Stimulated activated CD4-positive, alpha-beta T cell treated with anti-CD3 and anti-CD28 coated beads, Interleukin-15, amount 100 ng/mL, for 1 hour (primary cell): ENCODE results near the gene PODXL.
A peak's percentile ranks its signal among the peaks of the same experiment; 100 is the strongest.

Experiments used
- DNase-seq, 2 donors: peaks; one replicate each; pipeline ENCODE4 v3.0.0-alpha.2; 2020; ENCODE audit warnings: low read depth in 1 of 2, low spot score in 1 of 2

PODXL gene

DNA sequence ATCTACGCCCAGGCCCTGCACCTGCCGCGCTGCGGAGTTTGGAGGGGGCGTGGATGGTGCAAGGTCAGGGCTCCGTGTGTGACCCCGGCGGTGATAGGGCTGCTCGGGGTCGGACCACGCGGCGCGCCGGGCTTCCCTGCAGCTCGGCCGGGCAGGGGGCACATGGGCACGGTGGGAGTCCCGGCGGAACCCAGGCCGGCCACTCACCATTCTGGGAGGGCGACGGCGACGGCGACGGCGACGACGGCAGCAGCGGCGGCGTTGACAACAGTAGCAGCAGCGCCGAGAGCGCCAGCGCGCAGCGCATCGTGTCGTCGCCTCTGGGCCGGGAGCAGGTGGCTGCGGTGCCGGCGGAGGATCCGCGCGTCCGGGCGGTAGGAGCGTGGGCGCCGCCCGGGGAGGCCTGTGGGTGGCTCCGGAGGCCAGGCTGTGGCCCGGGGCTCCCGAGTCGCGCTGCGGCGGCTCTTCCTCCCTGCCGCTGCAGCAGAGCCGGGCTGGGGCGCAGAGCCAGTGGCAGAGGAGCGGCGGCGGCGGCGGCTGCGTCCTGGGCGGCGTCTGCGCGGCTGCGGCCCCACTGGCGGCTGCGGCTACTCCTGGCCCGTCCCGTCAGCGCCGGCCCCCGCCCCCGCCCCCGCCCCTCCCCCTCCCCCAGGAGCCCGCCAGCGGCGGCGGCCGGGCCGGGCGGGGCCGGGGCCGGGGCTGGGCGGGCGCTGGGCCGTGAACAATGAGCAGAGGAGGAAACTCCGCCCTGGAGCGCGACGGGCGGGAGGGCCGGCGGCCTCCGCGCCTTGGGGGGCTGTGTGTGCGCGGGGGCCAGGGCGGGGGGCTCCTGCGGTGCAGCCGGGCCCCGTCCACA is at the start of gene PODXL:
Gene PODXL (minus strand): TSS at position 576 of the 856 bp plus-strand sequence. CDS start 269 bp downstream, at position 307.
- peak; percentile 21 to 22 for DNase-seq

DNA sequence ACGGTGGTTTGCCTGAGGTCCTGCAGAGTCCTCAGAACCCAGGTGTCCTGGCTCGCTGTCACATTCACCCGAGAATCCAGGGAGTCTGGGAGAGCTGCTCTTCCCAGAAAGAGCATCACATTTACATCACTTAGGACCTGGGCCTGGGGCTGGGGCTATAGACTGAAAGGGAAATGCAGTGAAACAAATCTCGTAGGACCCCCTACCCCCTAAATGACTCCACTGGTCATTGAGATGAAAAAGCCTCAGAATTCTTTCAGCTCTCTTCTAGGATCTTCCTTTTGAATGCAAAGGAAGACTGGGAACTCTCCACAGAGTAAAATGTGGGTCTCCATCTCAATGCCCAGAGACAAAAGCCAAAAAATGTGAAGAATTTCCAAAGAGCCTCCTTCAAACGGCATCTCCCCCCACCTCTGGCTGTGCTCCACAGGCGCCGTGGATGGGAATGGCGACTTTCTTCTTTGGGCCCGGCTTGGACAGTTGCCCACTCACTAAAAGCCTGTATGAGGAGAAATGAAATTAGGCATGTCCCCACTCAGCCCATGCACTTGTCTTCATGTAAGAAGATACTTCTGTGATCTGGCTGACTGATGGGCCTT is 49.0 kb upstream of the PODXL start:
- DNase-seq: no peak

DNA sequence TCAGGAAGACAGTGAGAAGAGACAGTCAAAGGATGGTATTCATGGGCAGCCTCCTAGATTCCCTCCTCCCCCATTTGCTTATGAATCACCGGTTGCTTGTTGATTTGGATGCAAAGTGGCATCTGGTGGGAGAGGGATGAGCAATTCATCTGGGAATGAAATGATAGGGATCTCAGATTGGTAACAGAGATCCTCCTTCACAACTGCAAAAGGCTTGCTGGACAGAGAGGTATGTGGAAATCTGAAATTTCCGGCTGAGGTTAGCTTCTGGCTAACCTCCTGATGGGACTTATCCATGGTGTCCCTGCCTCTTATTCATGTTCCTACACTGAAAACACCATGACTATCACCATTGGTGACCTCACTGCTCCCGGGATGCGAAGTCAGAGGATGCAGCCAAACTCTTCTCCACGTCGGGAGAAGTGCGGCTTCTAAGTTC is 48.4 kb upstream of the PODXL start:
- no peak for DNase-seq

DNA sequence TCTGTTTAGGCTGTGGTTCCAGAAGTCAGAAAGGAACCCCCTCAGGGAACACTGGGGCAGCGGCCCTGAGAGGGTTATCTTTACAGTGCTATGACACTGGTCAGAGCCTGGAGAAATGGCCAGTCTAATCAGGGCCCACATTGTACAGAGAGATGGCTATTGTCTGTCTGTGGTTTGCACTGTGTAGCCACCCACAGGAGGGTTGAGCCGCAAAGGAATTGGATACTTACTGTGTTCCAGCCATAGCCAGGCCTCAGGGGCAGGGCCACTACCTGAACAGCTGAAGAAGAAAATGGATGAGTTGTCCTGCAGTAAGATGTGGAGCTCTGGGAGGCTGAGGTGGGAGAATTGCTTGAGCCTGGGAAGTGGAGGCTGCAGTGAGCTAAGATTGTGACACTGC is 47.5 kb upstream of the PODXL start:
- no peak for DNase-seq

DNA sequence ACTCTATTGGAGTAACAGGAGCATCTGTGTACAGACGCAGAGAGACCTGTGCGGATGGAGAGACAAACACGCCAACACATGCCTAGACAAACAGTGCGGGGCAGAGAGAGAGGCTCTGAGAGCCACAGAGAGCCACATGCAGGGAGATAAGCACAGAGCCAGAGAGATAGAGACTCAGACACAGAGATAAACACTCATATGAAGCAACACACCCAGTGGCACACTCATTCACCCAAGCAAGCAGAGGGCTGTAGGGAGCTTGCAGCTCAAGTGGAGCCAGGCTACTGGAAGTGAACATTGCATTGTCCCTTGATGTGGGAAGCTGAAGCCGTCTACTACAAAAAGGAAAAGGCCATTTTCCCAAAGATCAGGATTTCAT is 46.6 kb upstream of the PODXL start:
- DNase-seq: no peak

DNA sequence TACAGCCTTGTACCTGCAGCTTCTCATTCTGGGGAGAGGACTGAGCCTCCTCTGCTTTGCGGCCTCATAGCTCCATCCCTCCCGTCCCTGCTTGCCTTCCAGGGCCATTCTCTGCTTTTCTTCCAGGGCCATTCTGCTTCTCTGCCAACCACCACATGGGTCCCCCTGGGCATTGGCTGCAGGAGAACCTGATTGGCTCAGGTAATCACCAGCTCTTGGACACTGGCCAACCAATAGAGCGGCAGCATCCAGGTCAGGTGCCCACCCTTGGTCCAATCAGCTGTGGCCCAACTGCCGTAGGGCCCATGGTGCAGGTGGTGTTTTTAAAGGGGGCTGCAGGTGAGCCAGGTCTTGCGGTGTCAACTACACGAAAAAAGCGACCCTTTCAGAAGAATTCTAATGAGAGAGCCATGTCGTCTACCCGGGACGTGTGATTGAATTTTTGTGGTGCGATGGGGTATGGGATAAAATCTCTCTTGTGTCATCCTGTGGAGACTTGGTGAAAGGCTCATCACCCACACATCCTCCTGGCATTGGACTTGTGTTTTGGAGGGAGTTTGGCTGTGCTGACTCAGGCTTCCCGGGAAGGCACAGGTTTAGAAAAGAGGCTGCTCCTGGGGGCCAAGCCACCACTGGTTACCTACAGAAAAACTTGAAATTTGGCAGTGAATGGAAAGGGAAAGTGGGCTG is 46.0 kb upstream of the PODXL start:
- no peak for DNase-seq

DNA sequence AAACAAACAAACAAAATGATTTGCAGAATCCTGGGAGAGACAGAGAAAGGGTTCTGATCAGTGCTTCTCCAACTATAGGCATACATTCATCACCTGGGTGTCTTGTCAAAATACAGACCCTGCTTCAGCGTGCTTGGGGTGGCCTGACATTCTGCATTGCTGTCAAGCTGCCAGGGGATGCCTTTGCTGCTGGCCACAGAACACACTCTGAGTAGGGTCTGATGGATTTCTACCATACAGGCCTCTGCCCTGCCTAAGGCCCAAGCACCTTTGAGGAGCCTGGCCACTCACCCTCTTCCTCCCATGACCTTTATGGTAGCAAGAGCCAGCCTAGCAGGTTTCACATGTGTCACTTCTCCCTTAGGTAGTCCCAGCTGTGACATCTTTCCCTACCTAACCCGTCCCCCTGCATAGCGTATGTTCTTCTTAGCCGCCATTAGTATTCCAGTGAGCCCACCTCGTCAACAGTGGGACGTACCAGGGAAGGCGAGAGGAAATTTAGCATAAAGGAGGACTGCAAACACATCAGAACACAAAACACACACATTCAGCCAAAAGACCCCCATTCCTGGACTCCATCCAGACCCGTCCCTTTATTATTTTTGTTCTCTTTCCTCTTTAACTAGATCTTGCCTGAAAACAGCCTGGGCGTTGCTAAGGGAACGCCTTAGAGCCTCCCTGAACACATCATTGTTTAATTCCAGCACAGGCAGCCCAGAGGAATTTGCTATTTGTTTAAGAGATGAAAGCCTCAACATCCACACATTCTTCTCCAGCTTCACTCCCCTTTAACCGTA is 43.9 kb upstream of the PODXL start:
- no peak for DNase-seq

DNA sequence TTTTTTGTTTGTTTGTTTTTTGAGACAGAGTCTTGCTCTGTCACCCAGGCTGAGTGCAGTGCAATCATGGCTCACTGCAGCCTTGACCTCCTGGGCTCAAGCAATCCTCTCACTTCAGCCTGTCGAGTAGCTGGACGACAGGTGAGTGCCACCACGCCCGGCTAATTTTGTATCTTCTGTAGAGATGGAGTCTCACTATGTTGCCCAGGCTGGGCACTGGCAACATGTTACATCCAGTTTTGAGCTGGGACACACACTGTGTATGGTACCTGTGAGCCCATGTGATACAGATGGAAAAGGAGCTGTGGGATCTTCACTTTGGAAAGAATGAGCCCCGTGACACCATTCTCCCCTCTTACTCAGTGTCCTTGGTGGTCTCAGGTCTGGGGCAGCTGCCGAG is 40.4 kb upstream of the PODXL start:
- DNase-seq: no peak

DNA sequence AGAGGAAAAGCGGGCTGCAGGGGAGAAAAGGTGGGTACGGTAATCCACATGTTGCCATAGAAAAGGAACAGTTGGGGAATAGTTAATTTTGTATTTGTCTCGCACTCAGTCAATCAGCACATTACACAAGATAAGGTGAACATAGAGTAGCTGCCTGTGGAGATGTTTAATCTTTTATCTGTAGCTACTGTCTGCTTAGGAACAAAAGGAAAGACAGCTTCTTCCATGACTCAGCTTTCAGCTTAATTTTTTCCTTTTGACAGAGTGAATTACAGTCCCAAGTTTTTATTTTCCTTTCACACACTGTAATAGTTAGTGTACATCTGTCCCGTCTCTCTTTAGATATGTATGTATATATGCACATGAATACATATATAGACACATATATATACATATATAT is 39.3 kb upstream of the PODXL start:
- DNase-seq: no peak

DNA sequence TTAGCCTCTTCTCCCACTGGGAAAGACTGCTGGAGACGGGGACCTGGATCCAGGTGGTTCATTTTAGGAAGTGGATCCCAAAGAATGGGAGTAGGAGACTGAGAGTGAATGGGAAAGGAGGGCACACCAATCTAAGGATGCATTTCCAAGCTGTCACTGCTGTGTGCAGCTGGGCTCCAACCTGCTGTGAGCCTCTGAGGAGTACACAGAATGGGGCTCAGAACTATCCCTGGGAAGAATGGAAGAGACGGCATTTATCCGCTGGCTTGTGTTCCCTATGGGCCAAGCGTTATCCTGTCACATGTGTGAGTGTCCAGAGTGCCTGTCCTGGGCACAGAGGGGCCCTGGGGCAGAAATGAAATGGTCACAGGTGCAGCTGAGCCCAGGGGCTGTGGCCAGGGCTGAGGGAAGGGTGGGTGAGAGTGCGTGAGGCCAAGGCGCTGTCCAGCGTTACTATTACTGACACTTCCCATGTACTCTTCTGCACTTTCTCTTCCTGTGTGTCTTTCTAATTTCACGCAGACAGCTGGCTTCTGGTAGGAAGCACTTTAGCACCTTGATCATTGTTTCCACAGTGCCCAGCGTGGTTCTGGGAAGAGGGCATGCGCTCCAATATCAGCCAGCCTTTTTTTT is 35.4 kb upstream of the PODXL start:
- DNase-seq: no peak

DNA sequence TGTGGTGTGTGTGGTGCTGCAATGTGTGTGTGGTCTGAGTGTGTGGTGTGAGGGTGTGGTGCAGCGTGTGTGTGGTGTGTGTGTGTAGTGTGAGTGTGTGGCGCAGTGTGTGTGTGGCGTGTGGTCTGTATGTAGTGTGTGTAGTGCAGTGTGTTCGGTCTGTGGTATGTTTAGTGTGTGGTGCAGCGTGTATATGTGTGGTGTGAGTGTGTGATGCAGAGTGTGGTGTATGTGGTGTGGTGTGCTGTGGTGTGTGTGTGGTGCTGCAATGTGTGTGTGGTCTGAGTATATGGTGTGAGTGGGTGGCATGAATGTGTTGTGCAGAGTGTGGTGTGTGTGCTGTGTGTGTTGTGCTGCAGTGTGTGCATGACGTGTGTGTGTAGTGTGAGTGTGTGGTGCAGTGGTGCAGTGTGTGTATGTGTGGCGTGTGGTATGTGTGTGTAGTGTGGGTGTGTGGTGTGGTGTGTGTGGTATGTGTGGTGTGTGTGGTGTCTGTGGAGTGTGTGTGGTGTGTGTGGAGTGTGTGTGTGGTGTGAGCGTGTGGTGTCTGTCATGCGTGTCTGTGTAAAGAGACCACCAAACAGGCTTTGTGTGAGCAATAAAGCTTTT is 31.0 kb upstream of the PODXL start:
- no peak for DNase-seq

DNA sequence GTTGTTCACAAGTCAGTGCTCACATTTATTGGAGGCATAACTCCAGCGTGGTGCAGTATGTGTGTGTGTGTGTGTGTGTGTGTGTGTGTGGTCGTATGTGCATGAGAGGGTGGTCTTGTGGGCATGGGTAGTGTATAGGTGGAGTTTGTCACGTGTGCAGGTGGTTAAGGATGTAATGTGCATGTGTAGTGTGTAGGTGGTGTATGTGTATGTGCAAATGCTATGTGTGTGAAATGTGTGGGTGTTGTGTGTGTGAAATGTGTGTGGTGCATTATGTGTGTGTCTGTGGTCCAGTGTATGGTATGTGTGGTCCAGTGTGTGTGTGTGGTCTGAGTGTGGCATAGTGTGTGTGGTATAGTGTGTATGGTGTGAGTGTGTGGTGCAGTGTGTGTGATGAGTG is 30.3 kb upstream of the PODXL start:
- DNase-seq: no peak

DNA sequence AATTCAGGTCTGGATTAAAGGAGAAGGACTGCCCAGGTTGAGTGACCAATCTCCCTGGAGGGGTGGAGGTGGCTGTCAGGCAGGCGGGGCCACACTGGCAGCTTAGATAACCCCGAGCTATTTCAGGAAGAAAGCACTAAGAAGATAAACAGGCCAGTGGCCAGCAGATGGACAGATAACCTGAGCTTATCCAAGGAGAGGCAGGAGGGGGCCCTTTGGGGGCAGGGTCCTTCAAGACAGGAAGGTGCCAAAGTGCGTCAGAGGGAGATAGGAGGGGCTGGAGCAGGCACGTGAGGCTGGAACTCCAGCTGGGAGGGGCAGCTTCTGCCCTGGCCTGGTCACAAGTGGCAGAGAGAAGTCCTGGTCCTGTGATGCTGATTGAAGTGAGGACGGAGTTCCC is 29.8 kb upstream of the PODXL start:
- DNase-seq: no peak

DNA sequence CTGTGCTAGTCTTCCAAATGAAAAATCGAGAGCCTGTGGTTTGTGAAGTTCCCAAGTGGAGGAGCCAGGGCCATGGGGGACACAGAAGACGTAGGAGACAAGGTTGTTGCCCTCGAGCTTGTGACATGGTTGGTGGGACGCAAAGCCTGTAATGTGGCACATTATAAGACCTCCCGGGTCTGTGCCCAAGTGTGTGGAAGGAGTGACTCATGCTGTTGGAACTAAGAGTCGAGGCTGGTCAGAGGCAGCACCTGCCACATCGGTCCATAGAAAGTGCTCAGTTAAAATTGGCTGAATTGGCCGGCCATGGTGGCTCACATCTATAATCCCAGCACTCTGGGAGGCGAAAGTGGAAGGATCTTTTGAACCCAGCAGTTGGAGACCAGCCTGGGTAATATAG is 27.0 kb upstream of the PODXL start:
- no peak for DNase-seq

DNA sequence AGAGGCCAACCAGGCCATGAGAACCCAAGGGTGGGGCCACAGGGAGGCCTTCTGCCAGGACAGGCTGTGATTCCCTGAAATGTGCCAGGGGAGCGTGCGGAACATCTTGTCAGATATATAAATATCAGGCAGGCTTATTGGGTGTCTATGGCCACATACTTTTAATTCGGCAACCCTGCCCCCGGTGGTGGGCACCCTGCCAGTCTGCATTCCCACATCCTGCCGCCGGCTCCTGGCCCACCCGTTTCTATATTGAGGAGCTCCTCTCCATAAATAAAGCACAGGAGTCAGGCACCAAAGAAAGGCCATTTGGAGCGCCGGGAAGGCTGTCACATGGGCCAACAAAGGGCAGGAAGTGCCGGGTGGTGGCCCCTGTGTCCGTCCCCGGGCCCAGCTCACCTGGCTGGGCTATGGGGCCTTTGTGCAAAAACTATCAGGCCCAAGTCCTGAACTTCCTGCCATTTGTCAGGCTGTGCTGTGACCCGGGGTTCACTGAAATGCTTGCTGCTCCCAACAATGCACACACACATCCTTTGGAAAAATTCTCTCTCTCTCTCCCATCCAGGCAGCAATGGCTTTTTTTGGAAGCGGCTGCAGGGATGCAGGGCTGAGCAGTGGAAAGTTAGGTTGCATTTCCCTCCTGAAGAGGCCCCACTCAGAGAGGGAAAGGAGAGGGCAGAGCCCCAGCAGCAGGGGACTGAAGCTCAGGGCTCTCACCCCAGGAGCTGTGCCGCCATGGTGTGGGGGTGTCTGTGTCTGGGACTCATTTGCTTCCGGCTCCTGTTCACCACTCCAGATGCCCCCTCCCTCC is 25.0 kb upstream of the PODXL start:
- no peak for DNase-seq

DNA sequence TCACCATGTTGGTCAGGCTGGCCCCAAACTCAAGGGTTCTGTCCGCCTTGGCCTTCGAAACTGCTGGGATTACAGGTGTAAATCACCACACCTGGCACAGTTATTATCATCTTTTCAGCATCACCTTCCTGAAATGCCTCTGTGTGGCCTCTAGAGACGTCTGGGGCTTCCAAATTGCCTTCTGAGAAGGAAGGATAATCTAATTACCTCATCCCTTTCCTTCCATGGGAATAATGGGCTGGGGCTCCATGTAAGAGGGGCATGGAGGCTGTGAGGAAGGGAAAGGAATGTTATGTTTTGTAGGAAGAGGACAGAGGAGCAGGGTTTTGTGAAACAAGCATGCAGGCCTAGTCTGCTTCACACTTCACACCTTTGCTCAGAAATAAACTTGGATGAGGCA is 22.2 kb upstream of the PODXL start:
- DNase-seq: no peak

DNA sequence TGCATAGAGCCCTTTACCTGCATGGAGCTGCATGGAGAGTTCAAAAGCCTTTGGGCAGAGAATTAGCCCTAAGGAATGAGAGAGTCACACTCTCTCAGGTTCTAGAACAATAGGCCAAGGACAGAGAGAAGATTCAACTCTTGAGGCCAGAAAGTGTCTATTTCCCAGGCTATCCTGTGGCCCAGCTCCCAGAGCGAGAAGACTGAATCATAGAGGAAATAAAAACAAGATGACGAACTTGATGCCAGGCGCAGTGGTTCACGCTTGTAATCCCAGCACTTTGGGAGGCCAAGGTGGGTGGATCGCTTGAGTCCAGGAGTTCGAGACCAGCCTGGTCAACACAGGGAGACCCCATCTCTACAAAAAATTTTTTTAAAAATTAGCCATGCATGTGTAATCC is 18.3 kb upstream of the PODXL start:
- DNase-seq: no peak

DNA sequence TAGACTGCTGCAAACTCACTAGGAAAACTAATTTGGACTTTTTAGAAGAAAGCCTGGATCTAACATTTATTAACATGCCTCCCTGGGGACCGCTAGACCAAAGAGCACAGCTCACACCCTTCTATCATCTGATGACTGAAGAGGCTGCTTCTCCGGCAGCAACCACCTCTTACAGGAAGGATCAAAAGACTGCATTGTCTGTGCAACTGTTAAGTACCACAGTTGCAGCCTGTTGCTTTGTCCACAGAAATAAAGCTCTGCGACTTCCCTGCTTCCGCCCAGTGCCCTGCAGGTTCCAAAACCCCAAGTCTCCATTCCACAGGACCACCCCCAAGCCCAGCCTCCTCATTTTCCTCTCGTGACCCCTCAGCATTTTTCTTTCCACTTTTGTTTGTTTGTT is 14.0 kb upstream of the PODXL start:
- DNase-seq: no peak

DNA sequence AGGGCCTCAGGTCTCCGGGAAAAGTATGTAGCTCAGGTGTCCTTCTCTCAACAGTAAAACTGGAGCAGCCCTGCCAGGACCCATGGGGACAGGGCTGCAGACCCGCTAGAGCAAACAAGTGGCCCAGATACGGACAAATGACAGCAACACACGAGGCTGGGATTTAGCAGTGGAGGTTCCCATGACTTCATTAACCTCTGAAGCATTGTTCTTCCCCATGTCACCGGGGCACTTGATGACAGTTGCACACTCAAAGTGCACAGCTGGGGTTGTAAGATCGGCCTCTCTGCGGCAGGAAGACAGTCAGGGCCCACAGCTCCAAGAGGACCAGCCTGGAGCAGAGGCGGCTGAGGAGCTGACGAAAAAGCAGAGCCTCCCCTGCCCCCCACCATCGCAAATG is 12.5 kb upstream of the PODXL start:
- no peak for DNase-seq

DNA sequence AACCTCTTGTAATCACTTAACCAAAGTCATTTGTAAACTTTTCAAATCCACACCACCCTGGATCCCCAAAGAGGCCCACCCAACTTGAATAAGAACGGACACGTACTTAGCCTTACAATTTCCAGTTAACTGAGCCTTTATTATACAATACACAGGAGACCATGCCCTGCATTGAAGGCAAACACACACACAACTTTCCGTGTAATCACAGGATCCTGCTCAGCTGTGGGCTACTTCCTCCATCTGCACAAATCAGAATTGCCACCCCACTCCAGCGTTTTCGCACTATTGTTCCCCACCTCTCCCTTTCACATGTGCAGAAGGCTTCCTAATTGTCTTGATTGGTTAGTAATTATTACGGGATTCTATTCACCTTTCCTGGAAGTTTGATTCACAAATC is 12.1 kb upstream of the PODXL start:
- DNase-seq: no peak
